Body of pancreas (tissue), 4 donors: Measurements from ENCODE around the gene MAP3K2.

ENCODE experiments used
- CTCF ChIP-seq, 7 experiments: fragments of 450-650 bp in 4 of 7; fragments of 200-600 bp in 3 of 7; sonication (generic) in 3 of 7; IDR thresholded peaks; one replicate each; pipeline ENCODE4 v1.5.1; 2016 to 2019; ENCODE audit warnings: antibody characterized with exemption in 7 of 7
- POLR2A ChIP-seq, 3 donors: fragments of 450-650 bp; IDR thresholded peaks; one replicate each; pipeline ENCODE4 v1.6.1; 2016; ENCODE audit warnings: antibody characterized with exemption in 3 of 3, mild to moderate bottlenecking in 2 of 3

DNA sequence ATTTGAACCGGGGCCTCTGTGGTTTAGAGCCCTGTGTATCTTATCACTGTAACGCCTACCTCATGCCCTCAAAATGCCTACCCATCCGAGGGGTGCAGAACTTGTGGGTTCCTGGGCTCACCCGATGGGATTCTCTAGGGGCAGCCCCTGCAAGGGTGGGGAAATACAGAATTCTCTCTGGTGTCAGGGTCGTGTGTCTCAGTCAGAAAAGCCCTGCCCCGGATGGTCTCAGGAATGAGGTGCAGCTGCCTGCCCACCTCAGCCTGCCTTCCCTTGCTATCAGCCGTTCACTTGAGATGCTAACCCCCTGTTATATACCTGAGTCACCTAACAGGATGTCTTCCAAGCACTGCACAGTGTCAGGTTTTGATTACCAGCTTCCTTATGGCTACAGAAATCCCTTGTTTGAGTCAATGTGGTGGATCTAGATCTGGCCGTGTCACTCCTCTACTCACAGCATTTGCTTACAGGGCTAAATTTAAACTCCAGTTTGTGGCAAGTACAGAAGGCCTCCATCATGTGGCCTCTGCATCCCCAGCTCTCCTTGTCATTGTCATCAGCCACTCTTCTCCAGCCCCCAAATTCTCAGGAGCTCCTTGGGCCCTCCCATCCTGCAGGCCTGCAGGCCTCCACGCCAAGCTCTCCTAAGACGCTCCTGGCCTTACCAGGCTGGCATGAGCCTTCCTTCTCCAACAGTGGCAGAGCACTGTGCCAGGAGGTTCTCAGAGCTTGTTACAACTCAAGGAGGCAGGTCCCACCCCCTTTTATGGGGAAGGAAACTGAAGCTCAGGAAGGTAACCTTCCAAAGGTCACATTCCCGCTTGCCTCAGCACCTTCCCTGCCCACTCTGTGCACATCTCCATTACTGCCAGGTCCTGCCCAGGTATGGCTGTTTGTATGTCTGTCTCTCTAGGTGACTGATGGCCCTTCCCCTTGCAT lies 14.3 kb upstream of the MAP3K2 start:
- TF ChIP-seq CTCF (IDR thresholded peaks at IDR 0.05) (no peak), POLR2A (IDR thresholded peaks at IDR 0.05) (no peak)
